CD8-positive, alpha-beta memory T cell (primary cell): Measurements from ENCODE around the gene ESYT2. TPM values are rescaled to one million over a fixed set of nuclear protein-coding genes. Genes with fewer than 3 reads are reported as not detected.

Experiments
- CTCF ChIA-PET: fragments of 350-600 bp; sonication (Branson Sonifier 250); formaldehyde crosslinking; loops from one replicate; lab custom pipeline; 2021; ENCODE audit warnings: antibody characterized with exemption; lab: Charles Lee
- POLR2A ChIA-PET: fragments of 350-600 bp; sonication (Branson Sonifier 250); formaldehyde crosslinking; loops from one replicate; lab custom pipeline; 2021; ENCODE audit warnings: antibody characterized with exemption; lab: Charles Lee
- DNase-seq, 5 donors: peaks; one replicate each; pipeline versions ENCODE4 v3.0.0 to v3.0.0-alpha.2; 2020 to 2022; ENCODE audit warnings: mixed read lengths in 1 of 5
- H3K27ac ChIP-seq: one replicate; pipeline ENCODE4 v1.7.0; 2013; ENCODE audit warnings: low read depth, mild to moderate bottlenecking, low read length, moderate library complexity
- H3K27me3 ChIP-seq: 2 replicates; pipeline ENCODE4 v1.7.0; 2013; ENCODE audit warnings: low read length, mild to moderate bottlenecking; ENCODE audit not compliant: insufficient read depth, poor library complexity, severe bottlenecking
- H3K36me3 ChIP-seq: 2 replicates; pipeline ENCODE4 v1.7.0; 2013; ENCODE audit warnings: mild to moderate bottlenecking, low read length, moderate library complexity; ENCODE audit not compliant: insufficient read depth
- H3K4me1 ChIP-seq: 2 replicates; pipeline ENCODE4 v1.7.0; 2013; ENCODE audit warnings: mild to moderate bottlenecking, low read length, moderate library complexity; ENCODE audit not compliant: insufficient read depth
- H3K4me3 ChIP-seq: 2 replicates; pipeline ENCODE4 v1.7.0; 2013; ENCODE audit warnings: mild to moderate bottlenecking, low read length
- H3K9me3 ChIP-seq: 2 replicates; pipeline ENCODE4 v1.7.0; 2013; ENCODE audit warnings: mild to moderate bottlenecking, low read length
- H3K27ac Mint-ChIP-seq, 8 donors: one replicate each; pipeline ENCODE4 v1.8.0; 2020 to 2021; ENCODE audit warnings: mixed read lengths in 8 of 8, mild to moderate bottlenecking in 6 of 8, inconsistent platforms in 3 of 8, moderate library complexity in 3 of 8
- H3K27me3 Mint-ChIP-seq, 2 donors: one replicate each; pipeline ENCODE4 v1.8.0; 2020 to 2021; ENCODE audit warnings: mixed read lengths in 2 of 2, mild to moderate bottlenecking in 1 of 2, moderate library complexity in 1 of 2
- H3K36me3 Mint-ChIP-seq, 3 donors: one replicate each; pipeline ENCODE4 v1.8.0; 2020 to 2021; ENCODE audit warnings: mixed read lengths in 3 of 3, inconsistent platforms in 1 of 3, mild to moderate bottlenecking in 1 of 3
- H3K4me1 Mint-ChIP-seq, 3 donors: one replicate each; pipeline ENCODE4 v1.8.0; 2020 to 2021; ENCODE audit warnings: mixed read lengths in 3 of 3, inconsistent platforms in 1 of 3, mild to moderate bottlenecking in 1 of 3
- H3K4me3 Mint-ChIP-seq, 7 donors: one replicate each; pipeline ENCODE4 v1.8.0; 2020 to 2021; ENCODE audit warnings: mixed read lengths in 7 of 7, mild to moderate bottlenecking in 6 of 7, moderate library complexity in 4 of 7, inconsistent platforms in 2 of 7
- H3K9me3 Mint-ChIP-seq, 5 donors: one replicate each; pipeline ENCODE4 v1.8.0; 2020 to 2022; ENCODE audit warnings: mixed read lengths in 5 of 5, mild to moderate bottlenecking in 3 of 5, moderate library complexity in 2 of 5, inconsistent platforms in 1 of 5
- polyA plus RNA-seq: library from polyadenylated mRNA; unstranded; fragments of 300-500 nt; fragmentation: Illumina TruSeq; gene quantifications from one replicate; pipeline ENCODE4 v1.2.3, GENCODE V29; 2021
- total RNA-seq, 2 experiments: library from RNA; stranded (reverse); gene quantifications; one replicate each; pipeline ENCODE4 v1.2.3, GENCODE V29; 2021

ESYT2 gene
- total and polyA plus RNA-seq, 3 experiments from 2014 or later: 55.6 to 99.4 (median 56.1) TPM

DNA sequence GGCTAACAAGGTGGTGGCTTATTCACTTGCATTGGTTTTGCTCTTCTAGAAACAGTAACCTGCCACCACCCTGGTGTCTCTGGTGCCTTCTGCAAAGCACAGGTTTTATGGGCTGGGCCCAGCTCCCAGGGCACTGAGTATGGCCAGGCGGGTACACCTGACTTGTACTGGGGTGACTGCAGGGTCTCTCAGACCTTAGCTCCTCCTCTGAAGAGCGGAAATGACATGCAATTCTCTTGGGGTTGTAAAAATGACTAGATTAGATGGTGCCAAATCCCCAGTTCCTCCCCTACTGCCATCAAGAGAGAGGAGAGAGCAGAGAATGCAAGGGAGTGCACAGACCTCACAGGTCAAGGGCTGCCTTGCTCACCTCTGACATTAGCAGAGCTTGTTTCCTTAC is 14.7 kb downstream of the ESYT2 start:
- Mint-ChIP-seq H3K27me3 (no peaks in the 10 kb centered on the region), H3K4me3 (peak overlapping the region; percentile 37 to 85 (median 60)), H3K9me3 (peaks cover 0 to 2% (median 0%) of the 10 kb centered on the region in 5 donors), H3K27ac (peak overlapping the region; percentile 87 to 100 (median 98)), H3K36me3 (peaks cover 10 to 24% (median 20%) of the 10 kb centered on the region in 3 donors), H3K4me1 (peaks cover 96 to 100% (median 99%) of the 10 kb centered on the region in 3 donors)
- Histone ChIP-seq H3K4me1 (peaks cover 94% of the 10 kb centered on the region), H3K4me3 (no peak overlapping the region), H3K27me3 (no peaks in the 10 kb centered on the region), H3K36me3 (no peaks in the 10 kb centered on the region), H3K9me3 (no peaks in the 10 kb centered on the region), H3K27ac (no peak overlapping the region)
- ChIA-PET CTCF (interaction anchor here (0.7 to 1.7 kb wide), 3 partner anchors 8 to 14 kb away, joined by 3 to 9 read pairs (median 3); partner anchors contain the start of gene ESYT2), POLR2A (interaction anchor here (1.3 to 1.4 kb wide), 2 partner anchors 9 to 14 kb away, joined by 4 to 5 read pairs; no protein-coding TSS in a partner anchor)
- peak in 3 of 5 donors; percentile 59 to 74 (median 67) for DNase-seq

DNA sequence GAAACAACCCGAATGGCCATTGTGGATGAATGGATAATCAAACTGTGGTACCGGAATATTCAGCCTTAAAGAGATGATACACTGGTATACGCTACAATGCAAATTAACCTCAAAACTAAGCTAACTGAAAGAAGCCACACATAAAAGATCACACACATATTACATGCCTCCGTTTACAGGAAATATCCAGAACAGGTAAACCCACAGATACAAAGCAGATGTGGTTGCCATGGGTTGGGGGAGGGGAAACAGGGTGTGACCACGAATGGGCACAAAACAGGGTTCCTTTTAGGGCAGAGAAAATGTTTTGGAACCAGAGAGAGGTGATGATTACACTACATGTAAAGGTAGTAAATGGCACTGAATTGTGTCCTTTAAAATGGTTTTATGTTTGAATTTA is 16.6 kb downstream of the ESYT2 start:
- Histone ChIP-seq H3K27ac (no peak overlapping the region), H3K36me3 (peaks cover 8% of the 10 kb centered on the region), H3K4me3 (peak overlapping the region; percentile 38), H3K4me1 (peaks cover 81% of the 10 kb centered on the region), H3K27me3 (no peaks in the 10 kb centered on the region), H3K9me3 (no peaks in the 10 kb centered on the region)
- Mint-ChIP-seq H3K27me3 (no peaks in the 10 kb centered on the region), H3K4me3 (peak overlapping the region; percentile 33 to 70 (median 53)), H3K4me1 (peaks cover 83 to 97% (median 94%) of the 10 kb centered on the region in 3 donors), H3K36me3 (peaks cover 17 to 34% (median 27%) of the 10 kb centered on the region in 3 donors), H3K27ac (peak overlapping the region; percentile 59 to 97 (median 87)), H3K9me3 (peaks cover 0 to 2% (median 0%) of the 10 kb centered on the region in 5 donors)
- POLR2A ChIA-PET: interaction anchor here (1.0 to 2.2 kb wide), 3 partner anchors 11 to 51 kb away, joined by 3 to 13 read pairs (median 7); partner anchors contain the start of gene ESYT2
- DNase-seq: peak in 3 of 5 donors; percentile 74 to 93 (median 84)
- CTCF ChIA-PET: interaction anchor here (1.6 kb wide), 1 partner anchor 12 kb away, joined by 6 read pairs; no protein-coding TSS in a partner anchor

DNA sequence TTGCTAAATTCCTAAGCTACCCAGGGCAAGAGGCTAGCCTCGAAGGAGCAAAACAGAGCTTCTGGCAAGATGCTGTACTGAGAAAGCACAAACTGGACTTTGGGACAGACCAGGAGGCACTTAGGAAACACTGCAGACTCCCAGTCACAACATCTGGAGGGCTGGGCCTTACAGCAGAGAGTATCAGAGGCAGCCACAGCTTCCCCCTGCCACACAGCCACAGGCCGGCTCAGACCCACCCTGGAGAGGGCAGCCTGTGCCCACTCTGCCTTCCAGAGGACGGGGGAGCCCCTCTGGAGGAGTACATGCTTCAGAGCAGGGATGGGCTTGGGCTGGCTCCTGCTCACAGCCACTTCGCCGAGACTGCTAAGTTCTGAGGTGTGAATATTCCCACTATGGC is 17.4 kb downstream of the ESYT2 start:
- Histone ChIP-seq H3K9me3 (no peaks in the 10 kb centered on the region), H3K27me3 (no peaks in the 10 kb centered on the region), H3K27ac (no peak overlapping the region), H3K4me1 (peaks cover 73% of the 10 kb centered on the region), H3K4me3 (peak overlapping the region; percentile 38), H3K36me3 (peaks cover 12% of the 10 kb centered on the region)
- POLR2A ChIA-PET: interaction anchor here (2.2 kb wide), 1 partner anchor 12 kb away, joined by 13 read pairs; no protein-coding TSS in a partner anchor
- CTCF ChIA-PET: interaction anchor here (1.1 kb wide), 1 partner anchor 16 kb away, joined by 3 read pairs; no protein-coding TSS in a partner anchor
- peak overlapping the region; percentile 83 to 97 (median 89) for H3K27ac Mint-ChIP-seq
- H3K27me3 Mint-ChIP-seq: no peaks in the 10 kb centered on the region
- peaks cover 75 to 93% (median 87%) of the 10 kb centered on the region in 3 donors for H3K4me1 Mint-ChIP-seq
- H3K9me3 Mint-ChIP-seq: peaks cover 0 to 2% (median 0%) of the 10 kb centered on the region in 5 donors
- peak overlapping the region; percentile 38 to 87 (median 62) for H3K4me3 Mint-ChIP-seq
- peaks cover 17 to 37% (median 27%) of the 10 kb centered on the region in 3 donors for H3K36me3 Mint-ChIP-seq
- DNase-seq: no peak

DNA sequence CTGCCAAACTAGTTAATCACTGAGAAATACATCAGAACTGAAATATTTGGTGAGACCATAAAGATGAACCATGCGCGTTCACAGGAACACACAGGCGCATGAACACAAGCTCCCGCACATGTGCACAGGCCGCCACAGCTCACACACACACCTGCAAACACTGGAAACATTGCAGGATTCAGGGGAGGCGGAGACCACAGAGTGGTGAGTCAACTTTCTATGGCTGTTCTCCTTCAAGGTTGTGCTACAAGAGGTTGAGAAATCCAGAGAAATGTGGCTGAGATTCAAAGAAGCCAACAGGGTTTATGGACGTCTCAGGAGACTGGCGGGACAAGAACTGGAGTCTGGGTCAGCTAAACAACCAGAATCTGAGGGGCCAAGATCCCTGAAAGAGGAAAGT is 17.8 kb downstream of the ESYT2 start:
- H3K36me3 ChIP-seq: peaks cover 12% of the 10 kb centered on the region
- POLR2A ChIA-PET: interaction anchor here (2.2 kb wide), 1 partner anchor 12 kb away, joined by 13 read pairs; no protein-coding TSS in a partner anchor
- peak overlapping the region; percentile 38 for H3K4me3 ChIP-seq
- CTCF ChIA-PET: interaction anchor here (1.1 kb wide), 1 partner anchor 16 kb away, joined by 3 read pairs; no protein-coding TSS in a partner anchor
- Mint-ChIP-seq H3K27ac (peak overlapping the region; percentile 38 to 97 (median 87)), H3K4me3 (peak overlapping the region; percentile 38 to 87 (median 62)), H3K4me1 (peaks cover 71 to 90% (median 83%) of the 10 kb centered on the region in 3 donors), H3K9me3 (peaks cover 0 to 2% (median 0%) of the 10 kb centered on the region in 5 donors), H3K36me3 (peaks cover 17 to 39% (median 27%) of the 10 kb centered on the region in 3 donors), H3K27me3 (no peaks in the 10 kb centered on the region)
- H3K4me1 ChIP-seq: peaks cover 69% of the 10 kb centered on the region
- no peaks in the 10 kb centered on the region for H3K9me3 ChIP-seq
- no peaks in the 10 kb centered on the region for H3K27me3 ChIP-seq
- H3K27ac ChIP-seq: no peak overlapping the region
- DNase-seq: no peak

DNA sequence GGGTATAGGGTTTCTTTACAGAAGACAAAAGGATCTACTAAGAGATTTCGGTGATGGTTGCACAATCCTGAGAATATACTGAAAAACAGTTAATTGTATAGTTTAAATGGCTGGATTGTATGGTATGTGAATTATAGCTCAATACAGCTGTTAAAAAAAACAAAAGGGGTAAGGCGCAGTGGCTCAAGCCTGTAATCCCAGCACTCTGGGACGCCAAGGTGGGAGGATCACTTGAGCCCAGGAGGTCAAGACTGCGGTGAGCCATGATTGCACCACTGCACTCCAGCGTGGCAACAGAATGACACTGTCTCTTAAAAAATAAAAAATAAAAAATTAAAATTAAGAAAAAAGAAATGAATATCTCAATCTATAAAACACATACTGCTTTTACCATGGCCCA is 18.5 kb downstream of the ESYT2 start:
- Mint-ChIP-seq H3K27ac (peak overlapping the region; percentile 38 to 89 (median 76)), H3K9me3 (no peaks in the 10 kb centered on the region), H3K36me3 (peaks cover 17 to 42% (median 27%) of the 10 kb centered on the region in 3 donors), H3K27me3 (no peaks in the 10 kb centered on the region), H3K4me3 (peak overlapping the region in 4 of 7 donors; percentile 2 to 53 (median 7)), H3K4me1 (peaks cover 65 to 90% (median 77%) of the 10 kb centered on the region in 3 donors)
- no peak overlapping the region for H3K27ac ChIP-seq
- H3K36me3 ChIP-seq: peaks cover 12% of the 10 kb centered on the region
- no peaks in the 10 kb centered on the region for H3K27me3 ChIP-seq
- no peak overlapping the region for H3K4me3 ChIP-seq
- H3K9me3 ChIP-seq: no peaks in the 10 kb centered on the region
- DNase-seq: no peak
- peaks cover 63% of the 10 kb centered on the region for H3K4me1 ChIP-seq
- ChIA-PET CTCF (interaction anchor here (1.1 kb wide), 1 partner anchor 17 kb away, joined by 3 read pairs; no protein-coding TSS in a partner anchor), POLR2A (no interaction called here)

DNA sequence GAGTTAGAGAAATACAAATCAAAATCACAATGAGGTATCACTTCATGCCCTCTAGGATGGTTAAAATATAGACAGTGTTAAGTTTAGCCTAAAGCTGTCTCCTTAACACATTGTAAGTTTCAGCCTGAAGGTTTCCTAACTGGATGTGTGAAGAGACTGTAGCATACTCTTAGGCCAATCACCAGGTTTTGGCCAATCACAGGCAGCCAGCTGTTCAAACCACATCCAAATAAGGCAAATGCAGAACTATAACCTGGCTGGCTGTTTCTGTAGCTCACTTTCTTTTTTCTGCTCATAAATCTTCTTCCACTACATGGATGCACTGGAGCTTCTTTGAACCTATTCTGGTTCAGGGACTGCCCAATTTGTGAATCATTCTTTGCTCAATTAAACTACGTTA is 19.7 kb downstream of the ESYT2 start:
- no peaks in the 10 kb centered on the region for H3K27me3 ChIP-seq
- H3K9me3 Mint-ChIP-seq: peaks cover 0 to 10% (median 6%) of the 10 kb centered on the region in 5 donors
- peak in 1 of 5 donors; percentile 34 for DNase-seq
- H3K9me3 ChIP-seq: no peaks in the 10 kb centered on the region
- H3K4me1 ChIP-seq: peaks cover 56% of the 10 kb centered on the region
- H3K27ac Mint-ChIP-seq: peak overlapping the region in 7 of 8 donors; percentile 64 to 89 (median 78)
- peaks cover 61 to 90% (median 76%) of the 10 kb centered on the region in 3 donors for H3K4me1 Mint-ChIP-seq
- H3K27me3 Mint-ChIP-seq: peaks cover 0 to under 1% of the 10 kb centered on the region in 2 donors
- H3K36me3 ChIP-seq: peaks cover 15% of the 10 kb centered on the region
- CTCF ChIA-PET: interaction anchor here (0.8 kb wide), 1 partner anchor 10 kb away, joined by 4 read pairs; no protein-coding TSS in a partner anchor
- peak overlapping the region in 6 of 7 donors; percentile 8 to 33 (median 24) for H3K4me3 Mint-ChIP-seq
- peaks cover 19 to 52% (median 28%) of the 10 kb centered on the region in 3 donors for H3K36me3 Mint-ChIP-seq
- no peak overlapping the region for H3K4me3 ChIP-seq
- POLR2A ChIA-PET: interaction anchor here (0.6 to 1.2 kb wide), 3 partner anchors 10 to 19 kb away, joined by 3 read pairs; no protein-coding TSS in a partner anchor
- H3K27ac ChIP-seq: no peak overlapping the region

DNA sequence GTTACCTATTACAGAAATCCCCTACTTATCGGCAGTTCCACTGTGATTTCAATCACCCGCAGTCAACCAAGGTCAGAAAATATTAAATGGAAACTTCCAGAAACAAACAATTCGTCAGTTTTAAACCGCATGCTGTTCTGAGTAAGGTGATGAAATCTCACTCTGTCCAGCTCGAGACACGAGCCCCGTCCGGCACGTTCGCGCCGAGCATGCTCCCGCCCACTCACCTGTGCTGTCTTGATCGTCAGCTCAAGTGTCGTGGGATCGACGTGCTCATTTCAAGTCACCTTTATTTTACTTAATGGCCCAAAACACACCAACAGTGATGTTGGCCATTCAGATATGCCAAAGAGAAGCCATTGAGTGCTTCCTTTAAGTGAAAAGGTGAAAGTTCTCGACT is 21.2 kb downstream of the ESYT2 start:
- Mint-ChIP-seq H3K36me3 (peaks cover 20 to 54% (median 32%) of the 10 kb centered on the region in 3 donors), H3K9me3 (peaks cover 3 to 19% (median 14%) of the 10 kb centered on the region in 5 donors), H3K27me3 (peaks cover 0 to 4% of the 10 kb centered on the region in 2 donors), H3K4me3 (no peak overlapping the region), H3K27ac (peak overlapping the region in 3 of 8 donors; percentile 38 to 89 (median 69)), H3K4me1 (peaks cover 58 to 86% (median 72%) of the 10 kb centered on the region in 3 donors)
- DNase-seq: no peak
- Histone ChIP-seq H3K9me3 (no peaks in the 10 kb centered on the region), H3K27me3 (no peaks in the 10 kb centered on the region), H3K27ac (no peak overlapping the region), H3K36me3 (peaks cover 15% of the 10 kb centered on the region), H3K4me3 (no peak overlapping the region), H3K4me1 (peaks cover 50% of the 10 kb centered on the region)
- CTCF ChIA-PET: no interaction called here
- POLR2A ChIA-PET: no interaction called here
